Endothelial cell of umbilical vein (primary cell): ENCODE measurements around the gene MOB3A. TPM values are rescaled to one million over a fixed set of nuclear protein-coding genes. Genes with fewer than 3 reads are reported as not detected.

Source experiments
- BruUV-seq: library from RNA; stranded (reverse); fragments of 400-500 nt; replicated peaks from 2 replicates; lab custom pipeline; 2021; lab: Mats Ljungman, UMichigan
- CTCF ChIA-PET: fragments of 300-600, 350-600 bp; sonication (Branson Sonifier 250); formaldehyde crosslinking; loops from one replicate; lab custom pipeline; 2021; ENCODE audit warnings: antibody characterized with exemption, inconsistent platforms; lab: Charles Lee
- POLR2A ChIA-PET: fragments of 300-600, 350-600 bp; sonication (Branson Sonifier 250); formaldehyde crosslinking; loops from one replicate; lab custom pipeline; 2021; ENCODE audit warnings: antibody characterized with exemption, inconsistent platforms; lab: Charles Lee
- DNase-seq: peaks from one replicate; pipeline ENCODE4 v3.0.0-alpha.2; 2011; ENCODE audit warnings: low read depth, low spot score
- FAIRE-seq: peaks from 2 replicates; lab custom pipeline; 2011; peaks lifted over from hg19 to GRCh38; lab: Jason Lieb, UNC
- H2AFZ ChIP-seq: 2 replicates; pipeline ENCODE4 v1.6.0; 2012; ENCODE audit warnings: low read depth, low read length, control low read depth, inconsistent platforms
- H3K27ac ChIP-seq: 2 replicates; pipeline ENCODE4 v1.5.1; 2011; ENCODE audit warnings: low read depth, mild to moderate bottlenecking, control low read depth, low read length, moderate library complexity; ENCODE audit not compliant: insufficient read depth
- H3K27me3 ChIP-seq, 2 experiments: 2 replicates each; pipeline versions ENCODE4 v1.6.0 to v1.6.1; 2011; ENCODE audit warnings: low read length in 2 of 2, mixed read lengths in 1 of 2; ENCODE audit not compliant: control insufficient read depth in 2 of 2, insufficient read depth in 2 of 2
- H3K36me3 ChIP-seq, 2 experiments: 2 replicates in 1 of 2; 3 replicates in 1 of 2; pipeline ENCODE4 v1.5.1; 2011; ENCODE audit warnings: low read length in 2 of 2, mild to moderate bottlenecking in 1 of 2, moderate library complexity in 1 of 2; ENCODE audit not compliant: control insufficient read depth in 2 of 2, insufficient read depth in 2 of 2; ENCODE audit errors: extremely low read depth in 1 of 2
- H3K4me1 ChIP-seq: 3 replicates; pipeline ENCODE4 v1.5.1; 2011; ENCODE audit warnings: mild to moderate bottlenecking, low read length; ENCODE audit not compliant: control insufficient read depth, insufficient read depth; ENCODE audit errors: extremely low read depth
- H3K4me2 ChIP-seq: 2 replicates; pipeline ENCODE4 v1.6.1; 2011; ENCODE audit warnings: low read length, control low read depth, mixed read lengths; ENCODE audit not compliant: insufficient read depth
- H3K4me3 ChIP-seq, 3 experiments: fragments of 200-600 bp in 1 of 3; sonication (generic), shearing (Covaris generic) in 1 of 3; replicated peaks in 1 of 3; 2 replicates each; pipeline ENCODE4 v1.5.1; 2011 to 2016; ENCODE audit warnings: control low read depth in 3 of 3, low read length in 3 of 3, mild to moderate bottlenecking in 2 of 3, inconsistent platforms in 1 of 3, low read depth in 1 of 3, moderate library complexity in 1 of 3; ENCODE audit not compliant: insufficient read depth in 1 of 3
- H3K79me2 ChIP-seq: 2 replicates; pipeline ENCODE4 v1.6.0; 2012; ENCODE audit warnings: low read length, inconsistent platforms; ENCODE audit not compliant: control insufficient read depth, insufficient read depth
- H3K9ac ChIP-seq: replicated peaks from 2 replicates; pipeline ENCODE3; 2011; ENCODE audit warnings: low read length, control low read depth; ENCODE audit not compliant: insufficient read depth; ENCODE audit errors: extremely low read depth
- H3K9me1 ChIP-seq: replicated peaks from 3 replicates; pipeline ENCODE4 v1.6.0; 2011; ENCODE audit warnings: mild to moderate bottlenecking, low read length; ENCODE audit not compliant: control insufficient read depth, insufficient read depth; ENCODE audit errors: extremely low read depth
- H3K9me3 ChIP-seq: replicated peaks from 2 replicates; pipeline ENCODE4 v1.5.1; 2012; ENCODE audit warnings: low read length, inconsistent platforms; ENCODE audit not compliant: control insufficient read depth, insufficient read depth
- H4K20me1 ChIP-seq: replicated peaks from 2 replicates; pipeline ENCODE3; 2011; ENCODE audit warnings: mild to moderate bottlenecking, low read length; ENCODE audit not compliant: control insufficient read depth, insufficient read depth; ENCODE audit errors: extremely low read depth
- EZH2 ChIP-seq: IDR thresholded peaks from 2 replicates; pipeline ENCODE4 v1.6.1; 2012; ENCODE audit warnings: borderline replicate concordance, low read depth, mild to moderate bottlenecking, moderate library complexity, low read length, inconsistent platforms; ENCODE audit not compliant: severe bottlenecking
- FOS ChIP-seq: IDR thresholded peaks from 2 replicates; pipeline ENCODE4 v1.6.1; 2011; ENCODE audit warnings: mild to moderate bottlenecking, low read length, moderate library complexity, borderline replicate concordance; ENCODE audit not compliant: insufficient read depth
- GATA2 ChIP-seq: IDR thresholded peaks from 2 replicates; pipeline ENCODE4 v1.7.0; 2011; ENCODE audit warnings: low read depth, mild to moderate bottlenecking, moderate library complexity, mixed read lengths, low read length; ENCODE audit not compliant: insufficient read length, insufficient read depth
- JUN ChIP-seq: IDR thresholded peaks from 2 replicates; pipeline ENCODE4 v1.6.1; 2011; ENCODE audit warnings: borderline replicate concordance, low read depth; ENCODE audit not compliant: insufficient read length, insufficient read depth
- MYC ChIP-seq: IDR thresholded peaks from one replicate; pipeline ENCODE4 v1.6.1; 2011; ENCODE audit warnings: mild to moderate bottlenecking, low read depth, low read length
- POLR2A ChIP-seq: IDR thresholded peaks from 2 replicates; pipeline ENCODE4 v1.6.1; 2012; ENCODE audit warnings: low read depth, mild to moderate bottlenecking, control low read depth, low read length
- POLR2AphosphoS5 ChIP-seq: IDR thresholded peaks from 2 replicates; pipeline ENCODE4 v1.6.1; 2012; ENCODE audit warnings: low read depth, mild to moderate bottlenecking, control low read depth, low read length, moderate library complexity; ENCODE audit not compliant: insufficient read depth
- dilution Hi-C: fragments of 300-500 bp; cut with MboI; formaldehyde crosslinking; loops from one replicate; pipeline ENCODE4 v1.15.0; 2019; ENCODE audit warnings: low sequenced_read_pairs; ENCODE audit not compliant: extremely low pct_ligation_motif_present
- intact Hi-C: fragments of 100-400 bp; cut with micrococcal nuclease; formaldehyde crosslinking; loops from one replicate; pipeline ENCODE4 v1.10.0; 2022
- polyA plus RNA-seq, 4 experiments: library from polyadenylated mRNA; depleted of rRNA in 3 of 4; stranded (reverse) in 3 of 4; unstranded in 1 of 4; fragments of >200 nt; gene quantifications; 2 replicates each; pipeline versions ENCODE4 v1.2.1 to v1.2.3, GENCODE V29; 2011 to 2012; ENCODE audit warnings: missing spikeins in 1 of 4
- total RNA-seq: library from RNA; stranded (reverse); gene quantifications from 2 replicates; pipeline ENCODE4 v1.2.3, GENCODE V29; 2021
- TF ChIP-seq, protein P1 (sequence below): IDR thresholded peaks from 2 replicates; pipeline ENCODE4 v1.6.1; 2011; ENCODE audit not compliant: insufficient read depth, insufficient read length
- TF ChIP-seq, protein P2 (sequence below), 2 donors: IDR thresholded peaks; 1 replicate in 1 of 2; 2 replicates in 1 of 2; pipeline ENCODE4 v1.5.1; 2011; ENCODE audit warnings: low read length in 2 of 2, mild to moderate bottlenecking in 2 of 2, moderate library complexity in 2 of 2, control low read depth in 1 of 2, inconsistent platforms in 1 of 2, low read depth in 1 of 2; ENCODE audit not compliant: insufficient read depth in 1 of 2; ENCODE audit errors: extremely low read depth in 1 of 2

MOB3A gene
- total and polyA plus RNA-seq, 2 donors (not counting 3 experiments of a cell fraction or from before 2014, with no cell fraction given) = 46.5 to 59.7 TPM

- dilution Hi-C loops = no loop called here
- no peaks in the 10 kb centered on the region for H3K27me3 ChIP-seq
Observed at GRCh38 chr19:2045501-2046045, 50.6 kb downstream of the MOB3A start.

DNA sequence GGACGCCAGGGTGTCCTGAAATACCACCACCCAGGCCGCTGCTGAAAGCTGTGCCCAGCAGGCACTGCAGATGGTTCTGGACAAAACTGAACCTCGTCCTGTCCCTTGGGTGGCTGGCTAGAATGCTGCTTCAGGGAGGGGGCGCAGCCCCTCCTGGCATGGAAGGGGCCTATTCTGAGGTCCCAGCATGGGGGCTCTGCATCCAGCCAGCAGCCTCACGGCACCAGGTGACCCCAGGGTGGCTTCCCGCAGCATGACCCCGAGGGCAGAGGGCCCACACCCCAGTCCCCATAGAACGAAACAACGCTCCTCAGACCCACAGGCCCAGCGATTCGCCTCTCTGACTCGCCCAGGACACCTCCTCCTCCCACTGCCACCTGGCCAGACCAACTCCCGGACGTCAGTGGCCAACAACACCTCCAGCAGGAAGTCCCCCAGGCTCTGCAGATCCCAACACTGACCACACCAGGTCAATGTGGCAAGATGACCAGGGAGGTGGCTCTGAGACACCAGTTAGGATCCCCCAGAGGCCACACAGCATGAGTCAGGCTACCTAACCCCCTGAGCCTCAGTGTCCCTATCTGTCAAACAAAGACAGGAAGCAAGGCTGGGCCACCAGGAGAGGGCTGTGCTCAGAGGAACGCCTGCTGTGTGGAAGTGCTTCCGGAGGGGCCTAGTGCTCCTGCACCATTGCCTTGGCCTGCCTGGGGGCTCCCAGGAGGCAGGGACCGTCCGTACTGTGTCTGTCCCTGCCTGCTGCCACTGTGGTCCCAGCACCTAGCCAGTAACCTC lies 51.2 kb downstream of the MOB3A start:
- no peaks in the 10 kb centered on the region for H3K9me3 ChIP-seq
- BruUV-seq = no TSS peak
- POLR2A ChIA-PET = no interaction called here
- DNase-seq (no peak), FAIRE-seq (no peak)
- no peak overlapping the region for H3K4me2 ChIP-seq
- no peak overlapping the region for H3K4me3 ChIP-seq
- CTCF ChIA-PET = no interaction called here
- no peak overlapping the region for H3K27ac ChIP-seq
- H4K20me1 ChIP-seq = no peaks in the 10 kb centered on the region
- no peaks in the 10 kb centered on the region for H3K27me3 ChIP-seq
- intact Hi-C loops (no loop called here), dilution Hi-C loops (no loop called here)
- peaks cover 4 to 45% of the 10 kb centered on the region in 2 experiments for H3K36me3 ChIP-seq
- H3K4me1 ChIP-seq = peaks cover 35% of the 10 kb centered on the region
- TF ChIP-seq GATA2 (no peak), MYC (no peak), FOS (no peak), POLR2A (no peak), JUN (no peak), POLR2AphosphoS5 (no peak), EZH2 (no peak)
- TF ChIP-seq, protein P1, sequence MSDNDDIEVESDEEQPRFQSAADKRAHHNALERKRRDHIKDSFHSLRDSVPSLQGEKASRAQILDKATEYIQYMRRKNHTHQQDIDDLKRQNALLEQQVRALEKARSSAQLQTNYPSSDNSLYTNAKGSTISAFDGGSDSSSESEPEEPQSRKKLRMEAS = no peak
- TF ChIP-seq, protein P2, sequence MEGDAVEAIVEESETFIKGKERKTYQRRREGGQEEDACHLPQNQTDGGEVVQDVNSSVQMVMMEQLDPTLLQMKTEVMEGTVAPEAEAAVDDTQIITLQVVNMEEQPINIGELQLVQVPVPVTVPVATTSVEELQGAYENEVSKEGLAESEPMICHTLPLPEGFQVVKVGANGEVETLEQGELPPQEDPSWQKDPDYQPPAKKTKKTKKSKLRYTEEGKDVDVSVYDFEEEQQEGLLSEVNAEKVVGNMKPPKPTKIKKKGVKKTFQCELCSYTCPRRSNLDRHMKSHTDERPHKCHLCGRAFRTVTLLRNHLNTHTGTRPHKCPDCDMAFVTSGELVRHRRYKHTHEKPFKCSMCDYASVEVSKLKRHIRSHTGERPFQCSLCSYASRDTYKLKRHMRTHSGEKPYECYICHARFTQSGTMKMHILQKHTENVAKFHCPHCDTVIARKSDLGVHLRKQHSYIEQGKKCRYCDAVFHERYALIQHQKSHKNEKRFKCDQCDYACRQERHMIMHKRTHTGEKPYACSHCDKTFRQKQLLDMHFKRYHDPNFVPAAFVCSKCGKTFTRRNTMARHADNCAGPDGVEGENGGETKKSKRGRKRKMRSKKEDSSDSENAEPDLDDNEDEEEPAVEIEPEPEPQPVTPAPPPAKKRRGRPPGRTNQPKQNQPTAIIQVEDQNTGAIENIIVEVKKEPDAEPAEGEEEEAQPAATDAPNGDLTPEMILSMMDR (IDR thresholded peaks at IDR 0.05; ENCODE audit: extremely low read depth in 1 of 2, insufficient read depth in 1 of 2, low read depth in 1 of 2, low read length in 2 of 2) = no peak
- no peak overlapping the region for H2AFZ ChIP-seq
- H3K79me2 ChIP-seq = peaks cover 42% of the 10 kb centered on the region
- H3K9me1 ChIP-seq = no peaks in the 10 kb centered on the region
- no peak overlapping the region for H3K9ac ChIP-seq

More at GRCh38 chr19:2045501-2046045, 50.6 kb downstream of the MOB3A start:
- no peak overlapping the region for H3K27ac ChIP-seq
- H3K36me3 ChIP-seq = peaks cover 4 to 39% of the 10 kb centered on the region in 2 experiments
- FAIRE-seq (no peak), DNase-seq (no peak)
- peaks cover 48% of the 10 kb centered on the region for H3K79me2 ChIP-seq
- no TSS peak for BruUV-seq
- no peak overlapping the region for H2AFZ ChIP-seq
- ChIA-PET CTCF (no interaction called here), POLR2A (no interaction called here)
- no peak overlapping the region for H3K4me3 ChIP-seq
- no peaks in the 10 kb centered on the region for H4K20me1 ChIP-seq
- H3K4me1 ChIP-seq = peaks cover 38% of the 10 kb centered on the region
- TF ChIP-seq JUN = no peak
- TF ChIP-seq EZH2 = no peak
- no peaks in the 10 kb centered on the region for H3K9me3 ChIP-seq
- intact Hi-C loops = no loop called here
- no peak overlapping the region for H3K4me2 ChIP-seq
- H3K9me1 ChIP-seq = no peaks in the 10 kb centered on the region
- H3K9ac ChIP-seq = no peak overlapping the region
